Kidney (tissue), 14 donors: Measurements from ENCODE around the gene PRKD1. TPM values are rescaled to one million over a fixed set of nuclear protein-coding genes. Genes with fewer than 3 reads are reported as not detected.
"Not testable (repeated sequence)": the region's sequence is repeated elsewhere in the genome, so short reads cannot be mapped to it uniquely, and the experiment has no call there.

Experiments
- DNase-seq, 5 donors: peaks; one replicate each; pipeline ENCODE4 v3.0.0-alpha.2; 2013 to 2020
- FAIRE-seq: peaks from 2 replicates; lab custom pipeline; 2012; peaks lifted over from hg19 to GRCh38; lab: Jason Lieb, UNC
- H3K27ac ChIP-seq, 2 donors: one replicate each; pipeline ENCODE4 v1.7.0; 2013; ENCODE audit warnings: low read depth in 2 of 2, low read length in 2 of 2, inconsistent platforms in 1 of 2
- H3K27me3 ChIP-seq: one replicate; pipeline ENCODE4 v1.7.1; 2013; ENCODE audit warnings: low read length, inconsistent platforms; ENCODE audit not compliant: control insufficient read depth, insufficient read depth
- H3K36me3 ChIP-seq, 3 donors: one replicate each; pipeline versions ENCODE4 v1.7.0 to v1.7.1; 2013; ENCODE audit warnings: low read length in 3 of 3, control low read depth in 1 of 3, inconsistent platforms in 1 of 3; ENCODE audit not compliant: insufficient read depth in 3 of 3, control insufficient read depth in 2 of 3
- H3K4me1 ChIP-seq, 3 donors: one replicate each; pipeline versions ENCODE4 v1.7.0 to v1.7.1; 2013; ENCODE audit warnings: low read length in 3 of 3, inconsistent platforms in 1 of 3, low read depth in 1 of 3; ENCODE audit not compliant: control insufficient read depth in 2 of 3, insufficient read depth in 2 of 3
- H3K4me3 ChIP-seq, 3 donors: one replicate each; pipeline versions ENCODE4 v1.7.0 to v1.8.1; 2013; ENCODE audit warnings: low read length in 3 of 3, control low read depth in 1 of 3, inconsistent platforms in 1 of 3
- H3K9ac ChIP-seq, 3 donors: one replicate each; pipeline versions ENCODE4 v1.7.0 to v1.7.1; 2013; ENCODE audit warnings: low read length in 3 of 3, control low read depth in 1 of 3, inconsistent platforms in 1 of 3
- H3K9me3 ChIP-seq, 3 donors: one replicate each; pipeline versions ENCODE4 v1.7.0 to v1.7.1; 2013; ENCODE audit warnings: low read length in 3 of 3, control low read depth in 1 of 3, inconsistent platforms in 1 of 3; ENCODE audit not compliant: control insufficient read depth in 2 of 3, insufficient read depth in 1 of 3
- CTCF ChIP-seq: IDR thresholded peaks from 3 replicates; pipeline ENCODE4 v1.5.1; 2012; ENCODE audit warnings: mild to moderate bottlenecking, moderate library complexity, borderline replicate concordance; ENCODE audit not compliant: insufficient read depth; ENCODE audit errors: extremely low read depth
- intact Hi-C: fragments of 100-400 bp; cut with DNase I; formaldehyde crosslinking; loops from one replicate; pipeline ENCODE4 v1.11.1; 2022
- polyA plus RNA-seq: library from polyadenylated mRNA; stranded (reverse); fragments of 350-450 nt; fragmentation: Illumina TruSeq; extraction: RNeasy Lipid Tissue Mini Kit (QIAGEN cat#74804); gene quantifications from one replicate; pipeline ENCODE4 v1.2.3, GENCODE V29; 2014; ENCODE audit warnings: low read depth, low replicate concordance; ENCODE audit not compliant: insufficient read depth
- total RNA-seq: library from RNA; stranded (reverse); fragmentation: NEBNext Ultra II Directional; extraction: Animal tissue kit (Norgen Biotek cat#: 25700); gene quantifications from one replicate; pipeline ENCODE4 v1.2.1, GENCODE V29; 2021
- donor health status: control.
- donor health status: control.
- donor health status: control.
- donor health status: control.
- donor health status: control.
- donor health status: DM: yes; HTN: yes; CAD: no.
- donor health status: Normal renal cell carcinoma (clear cell type).

PRKD1 gene
- total and polyA plus RNA-seq, 2 donors from 2014 or later = 14.0 to 45.1 TPM

DNA sequence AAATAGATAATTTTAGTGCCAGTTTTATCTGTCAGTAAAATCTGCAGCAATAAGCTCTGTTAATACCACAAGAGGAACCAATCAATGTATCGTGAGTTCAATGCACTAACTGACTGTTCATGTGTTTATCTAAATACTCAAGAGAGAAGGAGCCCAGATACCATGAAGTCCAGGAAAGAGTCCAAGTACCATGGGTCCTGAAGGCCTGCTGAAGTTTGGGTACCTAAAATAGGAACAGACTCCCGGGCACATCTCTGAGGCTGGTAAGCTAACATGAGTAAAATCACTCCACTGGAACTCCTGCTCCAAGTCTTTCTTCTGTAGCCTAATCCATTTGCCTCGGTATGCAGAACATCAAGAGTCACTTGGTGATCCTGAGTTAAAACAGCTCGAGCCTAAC lies 71.1 kb downstream of the PRKD1 start:
- FAIRE-seq = no peak
- no peak for DNase-seq
- Histone ChIP-seq H3K4me1 (no peaks in the 10 kb centered on the region), H3K27ac (no peak overlapping the region), H3K36me3 (no peaks in the 10 kb centered on the region), H3K27me3 (no peaks in the 10 kb centered on the region), H3K4me3 (no peak overlapping the region), H3K9ac (no peak overlapping the region), H3K9me3 (no peaks in the 10 kb centered on the region)
- no peak for TF ChIP-seq CTCF
- intact Hi-C loops = no loop called here

- DNase-seq, FAIRE-seq, H3K36me3 ChIP-seq, H3K9me3 ChIP-seq, H3K4me1 ChIP-seq, H3K27me3 ChIP-seq, intact Hi-C loops, H3K4me3 ChIP-seq, H3K27ac ChIP-seq, H3K9ac ChIP-seq: not testable (repeated sequence)
Observed at GRCh38 chr14:29853691-29854090, 74.0 kb downstream of the PRKD1 start.

DNA sequence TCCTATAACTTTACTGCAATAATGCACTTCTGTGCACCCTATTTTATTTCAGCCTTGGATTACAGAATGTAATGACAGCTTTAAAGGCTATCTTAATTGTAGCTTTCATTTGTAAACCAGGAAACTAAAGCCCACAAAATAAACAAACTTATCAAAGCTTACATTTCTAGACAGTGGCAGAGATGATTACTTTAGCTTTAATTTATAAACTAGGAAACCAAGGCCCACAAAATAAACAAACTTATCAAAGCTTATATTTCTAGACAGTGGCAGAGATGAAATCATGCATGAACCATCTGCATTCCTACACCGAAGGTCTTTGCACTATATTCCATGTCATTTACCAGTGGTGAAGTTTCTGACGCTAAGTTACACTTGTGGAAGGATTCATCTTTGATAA lies 74.4 kb downstream of the PRKD1 start:
- DNase-seq (no peak), FAIRE-seq (no peak)
- no peak for TF ChIP-seq CTCF
- no peaks in the 10 kb centered on the region for H3K9me3 ChIP-seq
- intact Hi-C loops = no loop called here
- H3K4me3 ChIP-seq = no peak overlapping the region
- no peaks in the 10 kb centered on the region for H3K36me3 ChIP-seq
- H3K27ac ChIP-seq = no peak overlapping the region
- no peaks in the 10 kb centered on the region for H3K4me1 ChIP-seq
- no peaks in the 10 kb centered on the region for H3K27me3 ChIP-seq
- no peak overlapping the region for H3K9ac ChIP-seq

DNA sequence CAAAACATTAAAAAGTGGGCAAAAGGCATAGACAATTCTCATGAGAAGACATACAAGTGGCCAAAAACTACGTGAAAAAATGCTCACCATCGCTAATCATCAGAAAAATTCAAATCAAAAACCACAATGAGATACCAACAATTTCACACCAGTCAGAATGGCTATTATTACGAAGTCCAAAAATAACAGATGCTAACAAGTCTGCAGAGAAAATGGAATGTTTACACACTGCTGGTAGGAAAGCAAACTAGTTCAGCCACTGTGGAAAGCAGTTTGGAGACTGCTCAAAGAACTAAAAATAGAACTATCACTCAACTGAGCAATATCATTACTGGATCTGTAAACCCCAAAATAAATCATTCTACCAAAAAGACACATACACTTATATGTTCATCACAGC lies 76.2 kb downstream of the PRKD1 start:
- intact Hi-C loops = no loop called here
- no peak for TF ChIP-seq CTCF
- H3K36me3 ChIP-seq = no peaks in the 10 kb centered on the region
- H3K9me3 ChIP-seq = no peaks in the 10 kb centered on the region
- no peak overlapping the region for H3K9ac ChIP-seq
- H3K4me1 ChIP-seq = peaks cover 0 to 4% (median 3%) of the 10 kb centered on the region in 3 donors
- H3K4me3 ChIP-seq = no peak overlapping the region
- FAIRE-seq (no peak), DNase-seq (no peak)
- H3K27me3 ChIP-seq = no peaks in the 10 kb centered on the region
- no peak overlapping the region for H3K27ac ChIP-seq
